GM12878 (cell line): ENCODE measurements around the gene ZNF814.

ENCODE experiments used
- CREM ChIP-seq: IDR thresholded peaks from 2 replicates; pipeline ENCODE4 v1.6.1; 2014; ENCODE audit warnings: antibody characterized with exemption, low read depth
- ETV6 ChIP-seq, 2 experiments: fragments of 450-650 bp in 1 of 2; IDR thresholded peaks in 1 of 2; conservative IDR thresholded peaks in 1 of 2; 2 replicates each; pipeline ENCODE4 v1.6.1; 2014; ENCODE audit warnings: antibody characterized with exemption in 1 of 2, borderline replicate concordance in 1 of 2, low read depth in 1 of 2, mild to moderate bottlenecking in 1 of 2, moderate library complexity in 1 of 2
- HCFC1 ChIP-seq: fragments of 150-350 bp; IDR thresholded peaks from 2 replicates; pipeline ENCODE4 v1.6.1; 2014; ENCODE audit warnings: low read length
- MEF2A ChIP-seq: IDR thresholded peaks from 2 replicates; pipeline ENCODE4 v1.6.1; 2011; ENCODE audit warnings: low read depth, mild to moderate bottlenecking, low read length, moderate library complexity; ENCODE audit not compliant: insufficient read depth
- MXI1 ChIP-seq: fragments of 150-350 bp; IDR thresholded peaks from 2 replicates; pipeline ENCODE4 v1.6.1; 2011; ENCODE audit warnings: low read depth, mild to moderate bottlenecking, inconsistent platforms, low read length, improper control_type of control experiment
- SP1 ChIP-seq: IDR thresholded peaks from one replicate; pipeline ENCODE4 v1.6.1; 2011; ENCODE audit warnings: low read depth, low read length
- SUZ12 ChIP-seq: fragments of 200-600 bp; sonication (generic); IDR thresholded peaks from one replicate; pipeline ENCODE4 v1.6.1; 2018; ENCODE audit warnings: antibody characterized with exemption, mild to moderate bottlenecking; ENCODE audit not compliant: unreplicated experiment
- ZNF274 ChIP-seq: IDR thresholded peaks from one replicate; pipeline ENCODE4 v1.8.0; 2011; ENCODE audit not compliant: insufficient read length, insufficient read depth
- TF ChIP-seq, protein P1 (sequence below): fragments of 450-650 bp; formaldehyde crosslinking; IDR thresholded peaks from 2 replicates; pipeline ENCODE4 v1.5.0; 2022; ENCODE audit warnings: mild to moderate bottlenecking, missing genetic modification characterization

DNA sequence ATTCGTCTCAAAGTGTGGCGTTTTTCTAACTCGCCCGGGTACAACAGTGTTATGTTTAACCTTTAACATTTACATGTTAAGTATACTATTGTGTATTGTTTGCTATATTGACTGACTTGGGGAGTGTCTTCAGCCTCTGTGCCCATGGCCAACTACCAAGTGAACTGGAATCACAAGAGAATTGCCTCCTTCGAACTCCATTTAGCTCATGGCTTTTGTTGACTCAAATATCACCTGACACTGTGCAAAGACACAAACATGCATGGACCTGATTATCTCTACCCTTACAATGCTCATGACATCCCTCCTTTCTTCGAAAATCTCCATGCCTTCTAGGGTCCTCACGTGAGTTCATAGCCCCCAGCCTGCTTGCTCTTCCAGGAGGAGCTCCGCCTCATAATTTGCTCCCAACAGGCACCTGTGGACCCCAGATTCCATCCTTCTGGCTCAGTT is 704 bp downstream of the ZNF814 start:
- TF ChIP-seq ZNF274, result no peak
- no peak for TF ChIP-seq CREM
- TF ChIP-seq MXI1, result no peak
- no peak for TF ChIP-seq MEF2A
- TF ChIP-seq SP1, result no peak
- TF ChIP-seq HCFC1, result no peak
- TF ChIP-seq, protein P1, sequence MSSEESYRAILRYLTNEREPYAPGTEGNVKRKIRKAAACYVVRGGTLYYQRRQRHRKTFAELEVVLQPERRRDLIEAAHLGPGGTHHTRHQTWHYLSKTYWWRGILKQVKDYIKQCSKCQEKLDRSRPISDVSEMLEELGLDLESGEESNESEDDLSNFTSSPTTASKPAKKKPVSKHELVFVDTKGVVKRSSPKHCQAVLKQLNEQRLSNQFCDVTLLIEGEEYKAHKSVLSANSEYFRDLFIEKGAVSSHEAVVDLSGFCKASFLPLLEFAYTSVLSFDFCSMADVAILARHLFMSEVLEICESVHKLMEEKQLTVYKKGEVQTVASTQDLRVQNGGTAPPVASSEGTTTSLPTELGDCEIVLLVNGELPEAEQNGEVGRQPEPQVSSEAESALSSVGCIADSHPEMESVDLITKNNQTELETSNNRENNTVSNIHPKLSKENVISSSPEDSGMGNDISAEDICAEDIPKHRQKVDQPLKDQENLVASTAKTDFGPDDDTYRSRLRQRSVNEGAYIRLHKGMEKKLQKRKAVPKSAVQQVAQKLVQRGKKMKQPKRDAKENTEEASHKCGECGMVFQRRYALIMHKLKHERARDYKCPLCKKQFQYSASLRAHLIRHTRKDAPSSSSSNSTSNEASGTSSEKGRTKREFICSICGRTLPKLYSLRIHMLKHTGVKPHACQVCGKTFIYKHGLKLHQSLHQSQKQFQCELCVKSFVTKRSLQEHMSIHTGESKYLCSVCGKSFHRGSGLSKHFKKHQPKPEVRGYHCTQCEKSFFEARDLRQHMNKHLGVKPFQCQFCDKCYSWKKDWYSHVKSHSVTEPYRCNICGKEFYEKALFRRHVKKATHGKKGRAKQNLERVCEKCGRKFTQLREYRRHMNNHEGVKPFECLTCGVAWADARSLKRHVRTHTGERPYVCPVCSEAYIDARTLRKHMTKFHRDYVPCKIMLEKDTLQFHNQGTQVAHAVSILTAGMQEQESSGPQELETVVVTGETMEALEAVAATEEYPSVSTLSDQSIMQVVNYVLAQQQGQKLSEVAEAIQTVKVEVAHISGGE (CRISPR knock-in tag), result no peak
- TF ChIP-seq ETV6 (conservative IDR thresholded peaks at IDR 0.05 in 1 of 2, IDR thresholded peaks at IDR 0.05 in 1 of 2; ENCODE audit: borderline replicate concordance in 1 of 2, low read depth in 1 of 2), result no peak
- TF ChIP-seq SUZ12, result no peak
